GM12878 (cell line): ENCODE data around the gene TCF7. TPM values are rescaled to one million over a fixed set of nuclear protein-coding genes. Genes with fewer than 3 reads are reported as not detected.

Experiments used
- ASH2L ChIP-seq: fragments of 300-600, 200-600 bp; sonication (generic); IDR thresholded peaks from 2 replicates; pipeline ENCODE4 v1.6.1; 2017; ENCODE audit warnings: low read depth, mild to moderate bottlenecking, borderline replicate concordance
- E2F4 ChIP-seq: IDR thresholded peaks from 2 replicates; pipeline ENCODE4 v1.6.1; 2012; ENCODE audit warnings: low read depth, low read length, improper control_type of control experiment
- ELK1 ChIP-seq: IDR thresholded peaks from 2 replicates; pipeline ENCODE4 v1.6.1; 2012; ENCODE audit warnings: low read depth, low read length, improper control_type of control experiment
- EZH2 ChIP-seq: IDR thresholded peaks from 2 replicates; pipeline ENCODE4 v1.6.1; 2012; ENCODE audit warnings: low read depth, mild to moderate bottlenecking, control low read depth, inconsistent platforms, low read length, borderline replicate concordance; ENCODE audit not compliant: control insufficient read depth
- FOS ChIP-seq: IDR thresholded peaks from 3 replicates; pipeline ENCODE4 v1.6.1; 2011; ENCODE audit warnings: borderline replicate concordance; ENCODE audit not compliant: insufficient read length; ENCODE audit errors: extremely low read depth
- FOXK2 ChIP-seq: fragments of 450-650 bp; IDR thresholded peaks from 2 replicates; pipeline ENCODE4 v1.6.1; 2017; ENCODE audit warnings: mild to moderate bottlenecking, moderate library complexity
- FOXM1 ChIP-seq: IDR thresholded peaks from 2 replicates; pipeline ENCODE4 v1.6.1; 2012; ENCODE audit warnings: low read depth, mild to moderate bottlenecking, inconsistent platforms, low read length, moderate library complexity
- HDGF ChIP-seq: fragments of 450-650 bp; IDR thresholded peaks from 2 replicates; pipeline ENCODE4 v1.6.1; 2016; ENCODE audit warnings: antibody characterized with exemption
- IRF3 ChIP-seq: fragments of 450-650 bp; IDR thresholded peaks from 2 replicates; pipeline ENCODE4 v1.6.1; 2014; ENCODE audit warnings: mild to moderate bottlenecking
- NFXL1 ChIP-seq: fragments of 450-650 bp; IDR thresholded peaks from 2 replicates; pipeline ENCODE4 v1.6.1; 2017; ENCODE audit warnings: antibody characterized with exemption, mild to moderate bottlenecking, borderline replicate concordance
- PAX8 ChIP-seq: fragments of 450-650 bp; IDR thresholded peaks from 2 replicates; pipeline ENCODE4 v1.6.1; 2017; ENCODE audit warnings: mild to moderate bottlenecking, moderate library complexity
- PML ChIP-seq: IDR thresholded peaks from 2 replicates; pipeline ENCODE4 v1.6.1; 2012; ENCODE audit warnings: low read length, inconsistent platforms
- PRDM15 ChIP-seq: fragments of 450-650 bp; formaldehyde crosslinking; IDR thresholded peaks from 2 replicates; pipeline ENCODE4 v1.4.0; 2020; ENCODE audit warnings: mild to moderate bottlenecking, moderate library complexity
- RBBP5 ChIP-seq: fragments of 200-600 bp; sonication (generic); conservative IDR thresholded peaks from 2 replicates; pipeline ENCODE4 v1.6.1; 2016
- SMC3 ChIP-seq: IDR thresholded peaks from 2 replicates; pipeline ENCODE4 v1.6.1; 2011; ENCODE audit warnings: low read length, improper control_type of control experiment, borderline replicate concordance
- SP1 ChIP-seq: IDR thresholded peaks from one replicate; pipeline ENCODE4 v1.6.1; 2011; ENCODE audit warnings: low read depth, low read length
- SREBF2 ChIP-seq: IDR thresholded peaks from 2 replicates; pipeline ENCODE4 v1.6.1; 2012; ENCODE audit warnings: mild to moderate bottlenecking, low read length
- STAT3 ChIP-seq: IDR thresholded peaks from 2 replicates; pipeline ENCODE4 v1.6.1; 2011; ENCODE audit warnings: low read depth, low read length, improper control_type of control experiment
- SUPT20H ChIP-seq: IDR thresholded peaks from 2 replicates; pipeline ENCODE4 v1.6.1; 2011; ENCODE audit warnings: low read depth, mild to moderate bottlenecking, low read length, moderate library complexity, borderline replicate concordance; ENCODE audit not compliant: control insufficient read depth
- TBL1XR1 ChIP-seq: IDR thresholded peaks from 2 replicates; pipeline ENCODE4 v1.6.1; 2012; ENCODE audit warnings: low read depth, low read length, improper control_type of control experiment
- TCF12 ChIP-seq: IDR thresholded peaks from 2 replicates; pipeline ENCODE4 v1.6.1; 2011; ENCODE audit warnings: low read depth, mild to moderate bottlenecking, low read length
- ZNF622 ChIP-seq: fragments of 450-650 bp; IDR thresholded peaks from 2 replicates; pipeline ENCODE4 v1.6.1; 2017; ENCODE audit warnings: mild to moderate bottlenecking, inconsistent platforms
- polyA plus RNA-seq, 11 experiments: library from polyadenylated mRNA; depleted of rRNA in 4 of 11; unstranded in 6 of 11; stranded (reverse) in 5 of 11; fragments of >200 nt; fragmentation: Nextera tagmentation in 4 of 11; fragmentation: Illumina TruSeq in 1 of 11; extraction: Ambion mirVana in 4 of 11; extraction: Trizol in 1 of 11; gene quantifications; 1 replicate in 1 of 11; 2 replicates in 10 of 11; pipeline versions ENCODE4 v1.2.1 to v1.2.3, GENCODE V29; 2011 to 2016; ENCODE audit warnings: inconsistent platforms in 2 of 11, missing spikeins in 2 of 11, low read depth in 1 of 11
- total RNA-seq, 4 experiments: library from RNA; depleted of rRNA in 3 of 4; stranded (reverse); fragments of >200 nt in 3 of 4; fragmentation: Illumina TruSeq in 1 of 4; extraction: Trizol in 1 of 4; gene quantifications; 2 replicates each; pipeline versions ENCODE4 v1.2.1 to v1.2.3, GENCODE V29; 2013 to 2021

TCF7 gene
- total and polyA plus RNA-seq, 10 of the 15 experiments (the other 5 are each of a cell fraction or from before 2014, with no cell fraction given) = 10.0 to 60.2 (median 23.6) TPM

- TF ChIP-seq HDGF = peak; percentile 19; the same call in 1 of the 2 replicates
- no peak for TF ChIP-seq IRF3
- no peak for TF ChIP-seq NFXL1
- no peak for TF ChIP-seq RBBP5
- peak; percentile 44; the same call in 1 of the 2 replicates for TF ChIP-seq TCF12
- TF ChIP-seq FOXM1 = no peak
- no peak for TF ChIP-seq PRDM15
- TF ChIP-seq EZH2 = no peak
- no peak for TF ChIP-seq PML
- no peak for TF ChIP-seq E2F4
- TF ChIP-seq ZNF622 = no peak
- no peak for TF ChIP-seq FOXK2
- no peak for TF ChIP-seq SREBF2
- TF ChIP-seq ASH2L = no peak
- no peak for TF ChIP-seq STAT3
- no peak for TF ChIP-seq SMC3
- no peak for TF ChIP-seq SP1
- TF ChIP-seq ELK1 = no peak
- no peak for TF ChIP-seq TBL1XR1
- no peak for TF ChIP-seq FOS
- no peak for TF ChIP-seq SUPT20H
- no peak for TF ChIP-seq PAX8
Observed at GRCh38 chr5:134099288-134099872, 15.1 kb upstream of the TCF7 start (continued).
